ENCODE measurements around the gene SIRT5.

The SIRT5 gene

GRCh38 chr6:13590574-13591153 lies 16.3 kb downstream of the SIRT5 start:
- DNase-seq, result no peak

DNA sequence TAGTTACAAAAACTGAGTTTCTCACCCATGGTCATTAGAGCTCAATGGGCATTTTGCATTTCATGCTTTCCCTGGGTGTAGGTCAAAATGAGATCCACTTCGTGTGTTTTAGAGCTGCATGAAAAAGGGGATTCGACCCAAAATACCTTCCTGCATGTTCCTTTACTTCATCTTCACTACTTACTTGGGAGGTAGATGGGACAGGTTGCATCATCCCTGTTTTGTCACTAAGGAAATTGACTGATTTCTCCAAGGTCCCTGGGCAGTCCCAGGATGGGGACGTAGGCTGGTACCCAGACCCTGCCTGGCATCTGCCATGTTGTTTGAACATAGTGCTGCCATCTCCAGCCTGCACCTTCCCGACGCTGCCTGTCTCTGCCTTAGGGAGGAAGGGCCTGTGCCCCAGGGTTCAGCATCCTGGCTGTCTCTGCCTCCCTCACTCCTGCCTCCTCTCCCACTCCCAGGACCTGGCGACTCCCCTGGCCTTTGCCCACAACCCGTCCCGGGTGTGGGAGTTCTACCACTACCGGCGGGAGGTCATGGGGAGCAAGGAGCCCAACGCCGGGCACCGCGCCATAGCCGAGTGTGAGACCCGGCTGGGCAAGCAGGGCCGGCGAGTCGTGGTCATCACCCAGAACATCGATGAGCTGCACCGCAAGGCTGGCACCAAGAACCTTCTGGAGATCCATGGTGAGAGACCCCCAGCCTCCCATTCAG lies 17.0 kb downstream of the SIRT5 start:
- DNase-seq, result no peak

DNA sequence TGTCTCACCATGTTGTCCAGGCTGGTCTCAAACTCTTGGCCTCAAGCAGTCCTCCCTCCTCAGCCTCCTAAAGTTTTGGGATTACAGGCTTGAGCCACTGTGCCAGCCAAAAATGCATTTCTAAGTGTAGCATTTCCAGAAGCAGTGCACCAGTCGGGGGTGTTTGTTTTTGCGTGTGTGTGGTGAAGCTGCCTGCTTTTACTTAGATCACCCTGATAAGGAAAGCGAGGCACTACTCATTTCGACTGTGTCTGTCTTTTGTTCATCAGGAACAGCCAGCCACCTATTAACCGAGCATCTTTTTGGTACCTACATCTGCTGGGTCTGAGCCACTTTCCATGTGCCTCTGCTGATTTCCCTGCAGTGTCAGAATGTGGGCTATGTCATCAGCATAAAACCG lies 18.7 kb downstream of the SIRT5 start:
- DNase-seq, result no peak

GRCh38 chr6:13593720-13594119 lies 19.3 kb downstream of the SIRT5 start:
- DNase-seq, result no peak

GRCh38 chr6:13597073-13597472 lies 22.7 kb downstream of the SIRT5 start:
- DNase-seq, result no peak

GRCh38 chr6:13600036-13600435 lies 25.6 kb downstream of the SIRT5 start:
- no peak for DNase-seq

GRCh38 chr6:13604135-13604534 lies 29.7 kb downstream of the SIRT5 start:
- no peak for DNase-seq

GRCh38 chr6:13604546-13605416 lies 30.4 kb downstream of the SIRT5 start:
- no peak for DNase-seq

DNA sequence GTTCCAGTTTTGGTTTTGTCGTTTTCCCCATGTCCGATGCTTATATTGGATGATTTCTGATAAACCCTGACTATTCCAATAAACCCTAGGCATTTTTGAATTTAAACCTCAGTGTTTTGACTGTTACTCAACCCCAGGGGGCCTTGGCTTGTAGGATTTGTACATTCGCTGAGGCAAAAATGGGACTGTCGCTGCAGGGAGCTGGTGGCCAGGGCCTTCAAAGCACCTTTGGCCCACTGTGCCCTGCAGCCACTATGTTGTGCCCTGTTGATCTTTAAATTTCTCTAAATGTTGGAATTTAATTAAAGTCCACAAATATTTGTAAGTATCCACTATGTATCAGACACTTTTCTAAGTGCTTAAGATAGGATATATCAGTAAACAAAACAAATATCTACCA lies 31.2 kb downstream of the SIRT5 start:
- no peak for DNase-seq

DNA sequence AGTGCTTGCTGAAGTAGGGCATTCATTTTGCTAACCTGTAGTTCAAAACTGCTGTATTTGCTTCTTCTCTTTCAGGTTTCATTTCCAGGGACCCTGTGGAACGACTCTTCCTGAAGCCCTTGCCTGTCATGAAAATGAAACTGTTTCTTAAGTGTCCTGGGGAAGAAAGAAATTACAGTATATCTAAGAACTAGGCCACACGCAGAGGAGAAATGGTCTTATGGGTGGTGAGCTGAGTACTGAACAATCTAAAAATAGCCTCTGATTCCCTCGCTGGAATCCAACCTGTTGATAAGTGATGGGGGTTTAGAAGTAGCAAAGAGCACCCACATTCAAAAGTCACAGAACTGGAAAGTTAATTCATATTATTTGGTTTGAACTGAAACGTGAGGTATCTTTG lies 37.3 kb downstream of the SIRT5 start:
- DNase-seq, result no peak

DNA sequence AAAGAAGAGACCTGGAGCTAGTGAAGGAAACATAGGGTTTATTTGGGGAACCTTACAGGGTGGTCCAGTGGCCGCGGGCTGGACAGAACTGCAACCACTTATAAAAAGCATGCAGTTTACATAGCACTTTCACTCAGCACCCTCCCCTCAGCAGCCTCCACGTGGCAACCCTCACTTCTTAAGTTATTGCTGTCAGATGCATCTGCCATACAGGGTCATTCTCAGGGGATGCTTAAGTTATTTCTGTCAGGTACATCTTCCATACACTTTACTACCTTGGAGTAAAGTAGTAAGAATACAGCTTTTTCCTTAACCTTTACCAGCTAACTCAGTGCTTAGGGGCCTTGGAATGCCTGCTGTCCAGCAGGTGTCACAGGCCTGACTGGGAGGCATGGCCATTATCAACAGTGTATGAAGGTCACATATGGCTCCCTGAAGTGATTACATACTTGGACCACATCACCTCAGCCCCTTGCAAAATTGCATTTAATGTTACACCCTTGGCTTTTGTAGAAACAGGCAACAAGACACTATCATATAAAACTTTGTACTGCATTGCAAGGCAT lies 38.7 kb downstream of the SIRT5 start:
- DNase-seq, result no peak

DNA sequence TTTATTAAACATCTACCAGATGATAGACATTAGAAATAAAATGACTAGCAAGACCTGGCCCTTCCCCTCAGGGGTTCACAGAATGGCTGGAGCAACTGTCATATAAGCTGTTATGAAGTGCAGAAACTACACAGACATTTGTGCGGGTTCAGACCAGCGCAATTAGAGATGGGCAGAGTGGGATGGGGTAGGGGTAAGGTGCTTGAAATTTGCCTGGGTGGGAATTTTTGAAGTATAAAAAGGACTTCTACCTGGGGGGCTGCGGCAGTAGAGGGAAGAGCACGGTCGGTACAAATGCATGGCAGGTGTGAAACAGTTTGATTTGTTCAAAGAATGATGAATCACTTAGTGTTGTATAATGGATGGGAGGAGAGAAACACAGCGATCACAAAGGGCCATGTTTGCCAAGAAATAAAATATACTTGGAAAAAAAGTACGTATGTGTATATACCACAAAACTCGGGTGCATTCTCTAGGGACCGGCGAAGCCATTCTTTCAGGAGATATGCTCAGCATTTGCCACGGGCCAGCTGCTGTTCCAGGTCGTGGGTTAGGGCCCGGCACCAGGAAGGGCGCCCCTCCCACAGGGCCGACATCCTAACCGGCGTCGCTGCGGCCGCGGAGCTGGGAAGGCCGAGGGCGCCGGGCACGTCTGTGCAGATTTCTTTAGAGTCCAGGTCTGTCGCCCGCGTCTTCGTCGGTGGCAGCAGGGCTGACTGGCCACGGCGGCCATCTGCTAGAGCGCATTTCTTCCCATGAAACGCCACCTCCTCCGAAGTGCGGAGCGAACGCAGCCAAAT lies 39.9 kb downstream of the SIRT5 start:
- DNase-seq, result peak; percentile 40

GRCh38 chr6:13614926-13615791 lies 40.8 kb downstream of the SIRT5 start, which contains the start of gene NOL7:
Gene NOL7, plus strand, starts transcription at chr6:13615335. Its CDS starts 24 bp downstream, at chr6:13615359.
- DNase-seq, result peak; percentile 99

DNA sequence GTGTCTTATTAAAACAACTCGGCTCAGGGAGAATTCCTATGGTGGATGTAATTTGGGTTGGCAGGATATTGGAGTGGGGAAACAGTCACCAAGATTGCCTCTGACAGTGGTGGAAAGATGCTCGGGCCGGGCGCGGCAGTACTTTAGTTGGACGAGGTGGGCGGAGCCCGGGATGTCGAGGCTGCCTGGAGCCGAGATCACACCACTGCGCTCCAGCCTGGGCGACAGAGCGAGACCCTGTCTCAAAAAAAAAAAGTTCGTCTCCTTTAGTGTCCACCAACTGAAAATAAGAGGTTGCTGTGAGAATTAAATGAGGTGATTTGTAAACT lies 41.4 kb downstream of the SIRT5 start:
- DNase-seq, result peak; percentile 29

GRCh38 chr6:13617066-13617465 lies 42.7 kb downstream of the SIRT5 start:
- no peak for DNase-seq

DNA sequence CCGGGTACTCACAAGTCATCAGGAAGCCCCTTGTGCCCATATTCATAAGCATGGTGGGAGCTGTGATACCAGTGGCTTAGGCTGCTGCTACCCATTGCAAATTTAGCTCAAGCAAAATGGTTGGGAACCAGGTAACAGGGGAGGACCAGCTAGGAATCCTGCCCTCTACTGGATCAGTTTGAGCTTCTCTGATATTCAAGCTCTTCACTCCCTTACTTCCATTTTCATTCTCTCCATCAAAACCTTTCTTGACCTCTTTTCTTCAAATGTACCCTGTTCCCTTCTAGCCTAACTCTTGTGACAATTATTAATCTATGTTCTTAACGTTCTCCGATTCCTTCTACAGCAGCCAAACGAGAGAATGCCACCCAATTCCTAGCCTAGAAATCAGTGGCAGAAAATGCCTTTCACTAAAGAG lies 50.5 kb downstream of the SIRT5 start:
- DNase-seq, result peak; percentile 23

DNA sequence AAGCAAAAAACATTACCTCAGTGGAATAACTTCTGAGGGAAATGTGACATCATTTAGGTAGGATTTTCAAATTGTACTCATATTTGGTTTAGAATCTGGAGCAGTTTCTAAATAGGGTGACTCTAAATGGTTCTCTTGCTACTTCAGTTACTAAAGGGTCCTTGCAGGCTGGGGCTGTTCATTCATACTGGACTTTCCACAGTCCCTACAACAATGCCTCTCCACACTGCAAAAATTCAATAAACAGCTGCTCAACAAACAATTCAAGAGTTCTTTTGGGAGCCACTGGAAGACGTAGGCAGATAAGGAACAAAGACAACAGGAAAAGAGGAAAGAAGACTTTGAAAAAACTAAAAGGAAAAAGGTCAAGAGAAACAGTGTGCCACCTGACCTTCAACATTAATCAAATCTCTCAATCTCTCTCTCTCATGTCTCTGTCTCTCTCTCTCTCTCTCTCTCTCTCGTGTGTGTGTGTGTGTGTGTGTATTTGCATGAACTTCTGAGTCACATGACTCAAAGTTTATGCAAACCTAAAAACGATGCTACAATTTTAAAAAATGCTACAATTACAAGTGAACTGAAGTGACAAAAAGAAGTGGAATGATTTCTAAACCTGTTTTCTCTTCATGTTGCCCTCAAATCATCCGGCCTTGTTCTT lies 55.2 kb downstream of the SIRT5 start:
- no peak for DNase-seq

DNA sequence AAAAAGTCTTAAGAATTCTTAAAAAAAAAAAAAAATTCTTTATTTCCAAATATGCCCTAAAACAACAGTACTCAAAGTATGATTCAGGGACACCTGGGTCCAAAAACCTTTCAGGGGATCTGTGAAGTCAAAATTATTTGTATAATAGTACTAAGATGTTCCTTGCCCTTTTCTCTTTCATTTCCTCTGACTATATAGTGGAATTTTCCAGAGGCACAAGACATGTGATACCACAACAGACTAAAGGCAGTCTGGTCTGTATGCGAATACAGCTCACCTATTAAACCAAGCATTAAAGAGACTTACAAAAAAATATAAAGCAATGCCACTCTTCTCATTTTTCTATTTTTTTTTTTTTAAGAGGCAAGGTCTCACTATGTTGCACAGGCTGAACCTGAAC lies 56.1 kb downstream of the SIRT5 start:
- no peak for DNase-seq

DNA sequence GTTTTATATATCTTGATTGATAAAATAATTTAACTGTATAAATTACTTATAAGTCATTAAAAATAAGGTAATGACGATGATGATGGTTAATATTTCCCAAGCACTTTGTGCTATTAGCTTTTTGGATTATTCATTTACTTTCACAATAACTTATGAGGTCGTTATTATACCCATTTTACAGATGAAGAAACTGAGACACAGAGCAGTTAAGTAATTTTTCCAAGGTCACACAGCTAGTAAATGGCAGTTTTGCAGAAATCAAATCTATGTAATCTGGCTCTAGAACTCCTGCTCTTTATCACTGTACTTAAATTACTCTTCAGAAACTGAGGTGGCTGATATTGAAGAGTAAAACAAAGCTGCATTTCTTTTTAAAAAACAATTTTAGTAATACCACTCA lies 58.9 kb downstream of the SIRT5 start:
- DNase-seq, result no peak

DNA sequence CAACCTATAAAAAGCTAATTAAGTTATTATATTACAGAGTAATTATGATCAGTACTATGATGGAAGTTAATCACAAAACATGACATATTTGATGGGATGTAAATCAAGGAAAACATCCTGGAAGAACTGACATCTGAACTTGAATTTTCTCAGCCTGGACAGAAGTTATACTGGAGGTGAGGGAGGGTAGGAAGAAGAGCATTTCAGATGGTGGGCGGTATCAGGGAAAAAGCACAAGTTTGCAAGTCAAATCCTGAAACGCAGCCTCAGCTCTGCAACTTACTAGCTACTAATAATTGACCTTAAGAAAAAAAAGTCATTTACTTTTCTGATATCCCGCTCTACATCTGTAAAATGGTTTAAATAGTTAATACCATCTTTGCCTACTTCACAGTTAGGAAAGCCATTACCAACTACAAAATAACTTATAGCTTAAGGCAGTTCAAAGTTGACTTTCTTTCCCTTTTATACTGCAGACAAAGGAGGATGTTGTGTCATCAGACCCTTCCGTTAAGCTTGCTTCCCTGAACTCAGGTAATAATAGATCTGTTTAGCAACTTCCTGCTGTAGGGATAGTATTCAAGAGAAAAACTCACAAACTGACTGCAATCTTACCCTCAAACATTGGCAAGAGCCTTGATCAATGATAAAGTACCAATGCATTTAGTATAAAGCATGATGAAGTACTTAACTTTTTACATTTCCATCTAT lies 61.7 kb downstream of the SIRT5 start:
- no peak for DNase-seq

All from fibroblast of skin of scalp (primary cell).